Superior temporal gyrus (tissue), 1 donor: ENCODE results near the gene NKAIN2.

ENCODE experiments used
- DNase-seq: peaks from one replicate; pipeline ENCODE4 v3.0.0-alpha.2; 2016; ENCODE audit errors: extremely low spot score

NKAIN2 gene

GRCh38 chr6:124822204-124822613 lies 1018.5 kb downstream of the NKAIN2 start:
- no peak for DNase-seq

DNA sequence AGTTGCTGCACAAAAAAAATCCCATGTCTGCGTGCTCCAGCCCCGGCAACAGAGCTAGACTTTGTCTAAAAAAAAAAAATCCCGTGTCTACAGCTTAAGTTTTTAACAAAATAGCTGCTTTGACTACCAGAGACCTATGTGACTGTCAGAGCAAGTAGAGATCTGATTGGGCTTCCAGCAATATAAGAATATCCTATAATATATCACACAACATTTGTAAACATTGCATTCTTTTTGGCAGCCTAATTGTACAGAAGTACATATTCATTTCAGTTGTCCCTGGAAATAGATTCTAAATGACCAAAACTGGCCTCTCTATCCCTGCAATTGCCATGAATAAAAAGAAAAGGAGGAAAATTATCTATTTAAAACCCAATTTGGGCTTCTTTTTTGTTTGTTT lies 1019.1 kb downstream of the NKAIN2 start:
- DNase-seq: no peak

GRCh38 chr6:124823240-124824111 lies 1019.8 kb downstream of the NKAIN2 start:
- no peak for DNase-seq

- no peak for DNase-seq
These were observed 1021.9 kb downstream of the NKAIN2 start for GRCh38 chr6:124825564-124825963.

- DNase-seq: no peak
These were observed 1026.2 kb downstream of the NKAIN2 start for GRCh38 chr6:124829822-124830221.

DNA sequence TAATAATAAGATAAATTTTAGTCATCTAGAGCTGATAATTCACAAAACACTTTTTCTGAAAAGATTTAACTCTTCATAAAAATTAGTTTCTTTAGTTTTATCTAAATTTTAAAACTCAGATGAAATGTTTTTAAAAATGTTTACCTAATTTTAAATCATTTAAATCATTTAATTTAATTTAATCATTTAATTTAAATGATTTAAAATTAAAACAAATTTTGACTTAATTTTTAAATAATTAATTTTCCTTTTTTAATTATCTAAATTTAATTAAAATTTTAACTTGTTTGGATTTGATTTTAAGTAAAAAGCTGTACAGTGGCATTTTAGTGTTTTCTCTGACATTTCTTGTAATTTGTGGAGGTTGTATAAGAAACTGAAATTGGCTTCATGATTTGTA lies 1026.8 kb downstream of the NKAIN2 start:
- DNase-seq: no peak

DNA sequence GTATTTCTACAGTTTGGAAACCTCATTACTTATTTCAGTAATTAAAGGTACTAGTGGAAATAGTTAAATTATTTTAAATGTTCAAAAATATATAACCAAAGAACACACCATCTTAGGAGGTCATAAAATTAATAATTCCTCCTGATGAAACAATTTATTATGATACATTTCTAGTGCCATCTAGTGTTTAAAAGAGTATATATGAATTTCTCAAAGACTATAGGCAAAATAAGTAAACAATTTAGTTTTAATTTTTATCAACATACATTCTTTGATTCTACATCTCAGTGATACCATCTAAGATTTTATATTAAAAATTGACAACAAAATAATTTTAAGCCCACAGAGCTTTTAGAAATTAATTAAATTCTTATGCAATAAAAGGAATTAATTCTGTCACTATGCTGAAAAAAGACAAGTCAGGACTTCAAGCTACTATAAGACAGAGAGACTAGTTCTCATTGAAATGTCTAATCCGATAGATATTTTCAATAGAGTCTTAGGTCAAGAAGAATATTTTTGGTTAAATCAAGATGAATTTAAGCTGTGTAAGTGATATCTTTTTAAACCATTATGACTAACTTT lies 1050.8 kb downstream of the NKAIN2 start:
- peak; percentile 55 for DNase-seq

DNA sequence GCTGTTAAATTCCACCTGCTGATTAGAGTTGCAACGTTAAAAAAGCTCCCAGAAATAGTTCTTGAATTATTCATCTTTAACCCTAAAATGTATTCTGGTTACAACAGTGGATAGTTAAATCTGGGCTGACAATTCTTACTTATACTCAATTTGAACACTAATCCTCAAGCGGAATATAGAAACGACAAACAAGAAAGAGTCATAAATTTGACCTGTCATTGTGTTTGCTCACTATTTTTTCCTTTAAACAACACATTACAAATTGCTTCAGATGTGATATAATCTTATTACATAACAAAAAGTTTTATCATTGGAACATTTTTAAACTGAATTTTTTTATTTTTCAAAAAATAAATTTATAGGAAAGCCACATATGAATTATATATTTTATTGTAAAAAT lies 1054.1 kb downstream of the NKAIN2 start:
- no peak for DNase-seq

GRCh38 chr6:124858564-124858963 lies 1054.9 kb downstream of the NKAIN2 start:
- no peak for DNase-seq

- DNase-seq: no peak
These were observed 1055.7 kb downstream of the NKAIN2 start for GRCh38 chr6:124859366-124859765.

DNA sequence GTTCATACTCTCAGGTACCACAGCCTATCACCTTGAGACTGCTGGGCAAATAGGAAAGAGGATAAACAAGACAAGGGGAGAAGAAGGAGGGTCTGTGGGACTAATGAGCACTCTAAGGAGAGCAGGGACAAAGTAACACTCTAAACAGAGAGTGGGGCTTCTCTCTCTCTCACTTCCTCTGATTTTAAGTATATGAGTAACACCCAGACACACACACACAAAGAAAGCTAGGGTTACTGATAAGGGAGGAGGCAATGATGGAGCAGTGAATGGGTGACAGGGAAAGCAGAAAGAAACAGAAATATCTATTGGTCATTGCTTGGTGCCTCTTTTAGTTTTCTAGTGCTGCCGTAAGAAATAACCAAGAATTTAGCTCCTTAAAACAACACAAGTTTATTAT lies 1062.4 kb downstream of the NKAIN2 start:
- DNase-seq: no peak

DNA sequence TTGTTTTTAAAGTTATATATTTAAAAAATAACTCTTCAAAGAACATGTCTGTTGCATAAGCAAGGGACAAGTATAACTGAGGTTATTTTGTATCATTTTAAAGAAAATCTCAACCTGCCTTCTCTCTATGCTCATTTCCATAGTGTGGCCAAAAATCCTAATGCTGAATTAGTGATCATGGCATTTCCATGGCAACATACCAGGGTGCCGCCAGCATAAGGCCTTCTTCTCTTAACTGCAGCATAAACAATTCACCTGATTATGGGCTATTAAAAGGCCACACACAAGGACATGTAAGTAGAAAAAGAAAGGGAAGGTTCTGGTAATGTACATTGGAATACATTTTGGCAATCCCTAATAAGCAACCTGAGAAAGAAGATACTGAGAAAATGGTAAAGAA lies 1063.5 kb downstream of the NKAIN2 start:
- no peak for DNase-seq

DNA sequence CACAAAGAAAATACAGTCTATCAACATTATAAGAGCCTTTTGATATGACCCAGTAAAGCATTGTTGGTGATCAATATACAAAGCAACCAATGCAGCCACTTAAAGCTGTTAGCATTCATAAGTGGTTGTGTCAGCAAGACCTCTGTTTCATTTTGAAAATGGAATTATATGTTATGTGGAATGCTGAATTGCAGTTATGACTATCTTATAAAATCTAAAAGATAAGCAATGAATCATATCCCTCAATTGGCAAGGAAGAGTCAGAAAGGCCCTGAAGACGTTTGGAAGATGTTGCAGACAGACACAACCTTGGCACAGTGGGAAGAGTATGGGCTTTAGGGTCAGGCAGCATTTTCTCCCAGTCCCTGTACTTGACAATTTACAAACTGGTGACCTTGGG lies 1064.8 kb downstream of the NKAIN2 start:
- no peak for DNase-seq

- no peak for DNase-seq
These were observed 1065.8 kb downstream of the NKAIN2 start for GRCh38 chr6:124869416-124869815.

DNA sequence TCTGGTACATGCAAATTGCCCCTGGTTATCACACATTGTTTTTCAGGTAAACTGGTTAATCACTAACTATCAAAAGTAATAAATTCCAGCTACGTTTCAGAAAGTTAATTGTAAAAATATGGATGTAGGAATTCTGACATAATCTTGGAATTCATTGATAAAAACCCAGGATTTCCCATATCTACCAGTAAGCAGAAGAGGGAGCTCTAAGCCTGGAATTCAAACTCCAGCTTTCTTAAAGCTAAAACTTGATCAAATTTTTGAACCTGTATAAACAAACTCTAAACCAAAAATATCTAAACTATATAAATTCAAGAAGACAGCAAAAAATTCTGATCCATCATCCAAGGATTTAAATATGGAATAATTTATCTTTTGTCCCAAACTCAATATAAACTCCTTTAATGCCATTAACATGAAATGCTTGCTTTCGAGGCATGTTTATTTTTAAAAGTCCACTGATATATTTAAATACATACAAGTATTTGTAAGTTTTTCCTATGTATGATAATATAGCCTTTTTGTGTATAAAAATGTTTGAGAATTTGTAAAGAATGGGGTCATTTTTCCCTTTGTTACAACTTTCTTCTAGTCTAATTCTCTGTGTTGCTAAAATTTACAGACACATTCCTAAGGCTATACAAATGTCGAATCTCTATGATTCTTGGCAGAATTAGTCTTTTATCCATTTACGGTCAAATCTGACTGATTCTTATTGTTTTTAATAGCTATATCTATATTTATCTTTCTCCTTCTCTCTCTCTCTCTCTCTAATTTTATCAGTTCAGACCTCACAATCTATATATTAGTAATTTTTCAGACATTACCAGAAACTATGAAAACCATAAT lies 1067.2 kb downstream of the NKAIN2 start:
- DNase-seq: peak; percentile 63

DNA sequence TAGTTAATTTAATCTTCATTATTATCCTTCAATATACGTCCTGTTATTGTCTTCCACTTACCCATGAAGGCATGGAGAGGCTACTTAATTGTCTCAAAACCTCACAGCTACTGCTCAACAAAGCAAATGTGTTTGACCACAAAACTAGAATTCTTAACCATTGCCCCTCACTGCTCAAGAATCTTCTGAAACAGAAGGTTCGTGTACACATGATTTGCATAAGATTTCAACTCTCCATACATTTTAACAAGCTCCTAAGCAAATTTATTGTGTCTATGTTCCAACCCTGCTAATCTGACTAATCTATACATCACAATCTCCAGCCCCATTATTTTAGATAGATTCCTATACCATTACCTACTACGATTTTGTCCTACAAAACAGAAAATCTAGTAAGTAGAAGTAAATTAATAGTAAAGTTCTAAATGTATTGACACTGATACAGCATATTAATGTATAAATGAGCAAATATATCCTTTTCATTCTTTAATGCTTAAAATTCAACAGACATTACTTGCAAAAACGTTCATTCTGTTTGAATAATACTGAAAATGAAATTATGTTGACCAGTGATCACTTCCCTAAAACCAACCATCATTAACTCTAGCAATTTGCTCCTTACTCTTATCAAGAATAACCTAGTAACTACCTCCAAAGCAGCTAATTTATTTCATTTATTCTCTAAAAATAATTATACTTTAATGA lies 1068.8 kb downstream of the NKAIN2 start:
- no peak for DNase-seq

DNA sequence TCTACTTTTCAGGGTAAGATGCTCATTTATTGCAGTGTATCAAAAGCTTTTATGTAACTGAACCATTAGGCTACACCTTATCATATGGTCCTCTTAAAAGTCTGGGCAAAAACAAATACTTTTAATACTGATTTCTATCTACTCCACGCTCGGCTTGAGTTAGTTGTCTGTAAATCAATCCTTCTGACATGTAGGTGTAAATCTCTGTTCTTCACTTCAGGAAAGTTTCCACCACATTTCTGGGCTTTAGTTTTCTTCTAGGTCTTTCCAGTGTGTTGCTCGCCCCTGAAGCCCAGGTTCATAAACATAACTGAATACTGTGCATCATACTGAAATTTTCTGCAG lies 1069.4 kb downstream of the NKAIN2 start:
- DNase-seq: no peak
